ENCODE results near the gene MAN1A2. TPM values are rescaled to one million over a fixed set of nuclear protein-coding genes. Genes with fewer than 3 reads are reported as not detected.
"Not testable (repeated sequence)": the region's sequence is repeated elsewhere in the genome, so short reads cannot be mapped to it uniquely, and the experiment has no call there.

MAN1A2 gene
- total and polyA plus RNA-seq, 9 donors = 14.6 to 33.6 (median 26.1) TPM

GRCh38 chr1:117358604-117358887 lies 8.7 kb upstream of the MAN1A2 start:
- not testable (repeated sequence) for DNase-seq; H3K27ac ChIP-seq (ENCODE audit: low read length); H3K27me3 ChIP-seq (ENCODE audit: control insufficient read depth, insufficient read depth, low read length); H3K36me3 ChIP-seq (ENCODE audit: control insufficient read depth, insufficient read depth, low read length); H3K4me1 ChIP-seq (ENCODE audit: control insufficient read depth, insufficient read depth, low read length); H3K9me3 ChIP-seq (replicated peaks; ENCODE audit: control insufficient read depth, low read depth, low read length); H3K4me3 ChIP-seq (ENCODE audit: low read length)
- WGBS (ENCODE audit: insufficient coverage) = 100% methylated on average over 5 of the region's 8 CpGs

- H3K9me3 ChIP-seq (replicated peaks; ENCODE audit: control insufficient read depth, low read depth, low read length) = no peaks in the 10 kb centered on the region
- H3K36me3 ChIP-seq (ENCODE audit: control insufficient read depth, insufficient read depth, low read length) = no peaks in the 10 kb centered on the region
- DNase-seq = no peak
- H3K27me3 ChIP-seq (ENCODE audit: control insufficient read depth, insufficient read depth, low read length) = no peaks in the 10 kb centered on the region
- peaks cover 4% of the 10 kb centered on the region for H3K4me1 ChIP-seq (ENCODE audit: control insufficient read depth, insufficient read depth, low read length)
- 60% methylated on average over 1 of the region's 4 CpGs for WGBS (ENCODE audit: insufficient coverage)
- no peak overlapping the region for H3K27ac ChIP-seq (ENCODE audit: low read length)
- no peak overlapping the region for H3K4me3 ChIP-seq (ENCODE audit: low read length)
These were observed 7.5 kb upstream of the MAN1A2 start for GRCh38 chr1:117359561-117360289.

- no peaks in the 10 kb centered on the region for H3K36me3 ChIP-seq (ENCODE audit: control insufficient read depth, insufficient read depth, low read length)
- no CpG with 5 or more reads among the region's 1 CpG for WGBS (ENCODE audit: insufficient coverage)
- no peaks in the 10 kb centered on the region for H3K9me3 ChIP-seq (replicated peaks; ENCODE audit: control insufficient read depth, low read depth, low read length)
- peaks cover 8% of the 10 kb centered on the region for H3K4me1 ChIP-seq (ENCODE audit: control insufficient read depth, insufficient read depth, low read length)
- no peak for DNase-seq
- H3K4me3 ChIP-seq (ENCODE audit: low read length) = no peak overlapping the region
- no peak overlapping the region for H3K27ac ChIP-seq (ENCODE audit: low read length)
- no peaks in the 10 kb centered on the region for H3K27me3 ChIP-seq (ENCODE audit: control insufficient read depth, insufficient read depth, low read length)
These were observed 4.3 kb upstream of the MAN1A2 start for GRCh38 chr1:117362986-117363385.

- peaks cover 8% of the 10 kb centered on the region for H3K4me1 ChIP-seq (ENCODE audit: control insufficient read depth, insufficient read depth, low read length)
These were observed 3.6 kb upstream of the MAN1A2 start for GRCh38 chr1:117363571-117364048.

GRCh38 chr1:117364240-117364639 lies 3.0 kb upstream of the MAN1A2 start:
- no CpG with 5 or more reads among the region's 4 CpGs for WGBS (ENCODE audit: insufficient coverage)
- H3K9me3 ChIP-seq (replicated peaks; ENCODE audit: control insufficient read depth, low read depth, low read length) = no peaks in the 10 kb centered on the region
- peaks cover 8% of the 10 kb centered on the region for H3K4me1 ChIP-seq (ENCODE audit: control insufficient read depth, insufficient read depth, low read length)
- no peak overlapping the region for H3K27ac ChIP-seq (ENCODE audit: low read length)
- H3K27me3 ChIP-seq (ENCODE audit: control insufficient read depth, insufficient read depth, low read length) = no peaks in the 10 kb centered on the region
- no peak for DNase-seq
- no peak overlapping the region for H3K4me3 ChIP-seq (ENCODE audit: low read length)
- no peaks in the 10 kb centered on the region for H3K36me3 ChIP-seq (ENCODE audit: control insufficient read depth, insufficient read depth, low read length)

More at GRCh38 chr1:117363571-117364048, 3.6 kb upstream of the MAN1A2 start:
- Histone ChIP-seq H3K36me3 (ENCODE audit: control insufficient read depth, insufficient read depth, low read length) (no peaks in the 10 kb centered on the region), H3K9me3 (replicated peaks; ENCODE audit: control insufficient read depth, low read depth, low read length) (no peaks in the 10 kb centered on the region), H3K27me3 (ENCODE audit: control insufficient read depth, insufficient read depth, low read length) (no peaks in the 10 kb centered on the region), H3K27ac (ENCODE audit: low read length) (no peak overlapping the region), H3K4me3 (ENCODE audit: low read length) (no peak overlapping the region)
- WGBS (ENCODE audit: insufficient coverage) = 67% methylated on average over 6 of the region's 6 CpGs
- no peak for DNase-seq

GRCh38 chr1:117365350-117366176 lies 1.7 kb upstream of the MAN1A2 start:
- Histone ChIP-seq H3K27me3 (ENCODE audit: control insufficient read depth, insufficient read depth, low read length) (no peaks in the 10 kb centered on the region), H3K9me3 (replicated peaks; ENCODE audit: control insufficient read depth, low read depth, low read length) (no peaks in the 10 kb centered on the region), H3K36me3 (ENCODE audit: control insufficient read depth, insufficient read depth, low read length) (no peaks in the 10 kb centered on the region), H3K27ac (ENCODE audit: low read length) (peak overlapping the region; percentile 97), H3K4me3 (ENCODE audit: low read length) (peak overlapping the region; percentile 79), H3K4me1 (ENCODE audit: control insufficient read depth, insufficient read depth, low read length) (peaks cover 8% of the 10 kb centered on the region)
- WGBS (ENCODE audit: insufficient coverage) = no CpG with 5 or more reads among the region's 8 CpGs
- DNase-seq = peak; percentile 29

GRCh38 chr1:117366177-117367045 lies 838 bp upstream of the MAN1A2 start:
- H3K36me3 ChIP-seq (ENCODE audit: control insufficient read depth, insufficient read depth, low read length) = no peaks in the 10 kb centered on the region
- under 1% methylated on average over 72 of the region's 75 CpGs for WGBS (ENCODE audit: insufficient coverage)
- peak overlapping the region; percentile 79 for H3K4me3 ChIP-seq (ENCODE audit: low read length)
- peaks cover 11% of the 10 kb centered on the region for H3K4me1 ChIP-seq (ENCODE audit: control insufficient read depth, insufficient read depth, low read length)
- DNase-seq = peak; percentile 92
- H3K9me3 ChIP-seq (replicated peaks; ENCODE audit: control insufficient read depth, low read depth, low read length) = no peaks in the 10 kb centered on the region
- H3K27ac ChIP-seq (ENCODE audit: low read length) = peak overlapping the region; percentile 97
- H3K27me3 ChIP-seq (ENCODE audit: control insufficient read depth, insufficient read depth, low read length) = no peaks in the 10 kb centered on the region

- Histone ChIP-seq H3K9me3 (replicated peaks; ENCODE audit: control insufficient read depth, low read depth, low read length) (no peaks in the 10 kb centered on the region), H3K36me3 (ENCODE audit: control insufficient read depth, insufficient read depth, low read length) (no peaks in the 10 kb centered on the region), H3K4me1 (ENCODE audit: control insufficient read depth, insufficient read depth, low read length) (peaks cover 13% of the 10 kb centered on the region), H3K27me3 (ENCODE audit: control insufficient read depth, insufficient read depth, low read length) (no peaks in the 10 kb centered on the region), H3K4me3 (ENCODE audit: low read length) (peak overlapping the region; percentile 79), H3K27ac (ENCODE audit: low read length) (peak overlapping the region; percentile 21)
- 4% methylated on average over 5 of the region's 19 CpGs for WGBS (ENCODE audit: insufficient coverage)
- DNase-seq = peak; percentile 22
These were observed 1.2 kb downstream of the MAN1A2 start for GRCh38 chr1:117368116-117369108.

GRCh38 chr1:117370071-117370470 lies 2.8 kb downstream of the MAN1A2 start:
- no peaks in the 10 kb centered on the region for H3K27me3 ChIP-seq (ENCODE audit: control insufficient read depth, insufficient read depth, low read length)
- no CpG with 5 or more reads among the region's 2 CpGs for WGBS (ENCODE audit: insufficient coverage)
- H3K36me3 ChIP-seq (ENCODE audit: control insufficient read depth, insufficient read depth, low read length) = no peaks in the 10 kb centered on the region
- peaks cover 8% of the 10 kb centered on the region for H3K4me1 ChIP-seq (ENCODE audit: control insufficient read depth, insufficient read depth, low read length)
- DNase-seq = peak; percentile 19
- no peaks in the 10 kb centered on the region for H3K9me3 ChIP-seq (replicated peaks; ENCODE audit: control insufficient read depth, low read depth, low read length)
- H3K27ac ChIP-seq (ENCODE audit: low read length) = no peak overlapping the region
- H3K4me3 ChIP-seq (ENCODE audit: low read length) = peak overlapping the region; percentile 79

Data from muscle of leg (tissue), 11 donors.